ENCODE data around the gene CARNS1.
"Not testable (repeated sequence)": the region's sequence is repeated elsewhere in the genome, so short reads cannot be mapped to it uniquely, and the experiment has no call there.

Gene CARNS1

DNA sequence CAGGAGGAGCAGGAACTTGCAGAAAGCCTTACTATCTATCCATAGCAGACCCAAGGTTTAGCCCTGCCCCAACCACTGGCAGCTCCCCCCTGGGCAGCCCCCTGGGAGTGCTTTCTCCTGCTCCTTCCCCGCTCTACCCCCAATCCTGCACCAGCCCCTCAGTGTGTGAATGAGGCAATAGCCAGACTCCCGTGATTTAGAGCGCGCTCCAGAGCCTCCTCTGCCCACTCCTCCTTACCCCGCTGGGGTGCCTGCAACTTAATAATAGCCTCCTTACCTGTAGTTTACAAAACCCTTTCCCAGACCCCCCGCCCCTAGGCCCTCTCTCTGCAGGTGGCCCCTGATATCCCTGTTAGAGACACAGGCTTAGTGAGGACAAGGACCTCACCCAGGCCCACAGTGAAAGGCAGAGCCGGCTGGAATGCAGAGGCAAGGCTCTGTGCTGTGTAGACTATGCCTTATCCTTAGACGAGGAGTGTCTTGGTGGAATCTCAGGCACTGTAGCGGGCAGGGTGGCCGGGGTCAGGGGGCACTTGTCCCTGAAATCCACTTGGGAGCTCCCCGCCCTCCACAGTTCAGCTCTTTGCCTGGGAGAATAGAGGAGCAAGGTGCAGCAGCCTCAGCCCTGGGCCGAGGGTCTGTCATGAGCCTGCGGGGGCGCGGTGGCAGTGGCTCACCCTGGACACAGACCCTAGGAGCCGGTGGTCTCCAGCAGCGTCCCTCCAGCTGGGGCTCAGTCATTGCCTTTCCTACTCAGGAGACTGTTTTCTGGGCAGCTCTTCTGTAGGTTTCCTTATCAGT lies 4.3 kb upstream of the CARNS1 start:
- DNase-seq: no peak

DNA sequence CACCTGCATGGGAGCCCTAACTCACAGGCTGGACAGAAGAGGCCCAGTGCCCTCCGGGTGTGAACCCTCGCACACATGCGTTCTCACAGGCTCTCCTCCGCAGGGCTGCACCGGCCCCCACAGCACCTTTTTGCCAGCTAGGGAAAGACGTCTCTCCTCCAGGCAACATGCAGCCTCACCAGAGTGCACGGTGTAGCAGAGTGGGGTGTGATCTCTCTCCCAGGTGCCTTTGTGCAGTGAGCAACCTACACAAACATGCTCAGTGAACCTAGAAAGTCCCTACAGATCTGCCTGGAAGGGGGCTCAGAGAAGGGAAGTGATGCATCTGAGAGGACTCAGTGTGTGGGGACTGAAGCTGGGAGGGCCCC lies 3.7 kb upstream of the CARNS1 start:
- DNase-seq: no peak

DNA sequence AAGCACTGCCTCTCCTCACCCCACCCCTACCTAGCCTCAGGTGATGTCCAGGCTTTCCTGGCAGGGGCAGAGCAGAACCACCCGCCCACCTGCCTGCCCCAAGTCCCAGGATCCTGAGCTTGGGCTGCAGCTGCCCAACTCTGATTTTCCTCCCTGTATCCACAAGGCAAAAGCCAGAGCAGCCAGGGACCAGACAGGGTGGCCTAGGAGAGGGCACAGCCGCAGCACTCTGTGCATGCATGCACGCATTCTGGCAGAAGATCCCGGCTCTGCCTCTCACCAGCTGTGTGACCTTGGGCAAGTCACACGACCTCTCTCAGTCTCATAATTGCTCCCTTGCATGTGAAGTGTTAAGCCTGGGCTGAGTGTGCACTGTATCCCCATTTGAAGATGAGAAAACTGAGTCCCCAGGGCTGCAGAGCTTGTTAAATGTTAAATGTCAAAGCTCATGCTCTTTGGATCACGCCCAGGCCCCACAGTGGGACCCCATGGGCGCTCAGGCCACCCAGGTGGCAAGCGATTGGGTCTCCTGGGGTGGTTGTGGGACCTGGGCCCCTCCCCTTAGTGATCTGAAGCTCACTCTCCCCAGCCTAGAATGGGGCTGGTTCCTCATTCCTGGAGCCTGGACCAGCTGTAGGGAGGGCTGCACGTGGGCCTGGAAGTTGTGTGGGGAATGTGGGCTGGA lies 2.8 kb upstream of the CARNS1 start:
- no peak for DNase-seq

DNA sequence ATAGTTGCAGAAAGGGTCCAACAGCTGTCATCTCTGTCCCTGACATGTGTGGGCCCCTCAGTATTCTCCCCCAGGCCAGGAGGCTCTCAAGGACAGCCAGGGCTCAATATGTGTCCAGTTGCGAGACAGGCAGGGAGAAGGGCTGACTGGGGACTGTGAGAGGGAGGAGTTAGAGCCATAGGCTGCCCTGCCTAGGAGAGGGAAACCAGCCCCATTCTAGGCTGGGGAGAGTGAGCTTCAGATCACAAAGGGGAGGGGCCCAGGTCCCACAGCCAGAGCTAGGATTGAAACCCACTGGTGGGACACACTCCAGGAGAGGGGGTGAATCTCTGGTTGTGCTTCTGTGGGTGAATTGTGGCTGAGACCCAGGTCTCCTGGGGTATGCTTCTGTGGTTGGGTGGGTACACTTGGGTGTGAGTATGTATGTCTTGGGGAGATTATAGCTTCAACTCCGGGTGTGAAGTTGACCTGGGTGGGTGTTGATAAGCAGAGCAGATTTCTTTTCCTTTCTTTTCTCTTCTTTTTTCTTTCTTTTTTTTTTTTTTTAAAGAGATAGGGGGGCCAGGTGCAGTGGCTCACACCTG lies 2.1 kb upstream of the CARNS1 start:
- no peak for DNase-seq

DNA sequence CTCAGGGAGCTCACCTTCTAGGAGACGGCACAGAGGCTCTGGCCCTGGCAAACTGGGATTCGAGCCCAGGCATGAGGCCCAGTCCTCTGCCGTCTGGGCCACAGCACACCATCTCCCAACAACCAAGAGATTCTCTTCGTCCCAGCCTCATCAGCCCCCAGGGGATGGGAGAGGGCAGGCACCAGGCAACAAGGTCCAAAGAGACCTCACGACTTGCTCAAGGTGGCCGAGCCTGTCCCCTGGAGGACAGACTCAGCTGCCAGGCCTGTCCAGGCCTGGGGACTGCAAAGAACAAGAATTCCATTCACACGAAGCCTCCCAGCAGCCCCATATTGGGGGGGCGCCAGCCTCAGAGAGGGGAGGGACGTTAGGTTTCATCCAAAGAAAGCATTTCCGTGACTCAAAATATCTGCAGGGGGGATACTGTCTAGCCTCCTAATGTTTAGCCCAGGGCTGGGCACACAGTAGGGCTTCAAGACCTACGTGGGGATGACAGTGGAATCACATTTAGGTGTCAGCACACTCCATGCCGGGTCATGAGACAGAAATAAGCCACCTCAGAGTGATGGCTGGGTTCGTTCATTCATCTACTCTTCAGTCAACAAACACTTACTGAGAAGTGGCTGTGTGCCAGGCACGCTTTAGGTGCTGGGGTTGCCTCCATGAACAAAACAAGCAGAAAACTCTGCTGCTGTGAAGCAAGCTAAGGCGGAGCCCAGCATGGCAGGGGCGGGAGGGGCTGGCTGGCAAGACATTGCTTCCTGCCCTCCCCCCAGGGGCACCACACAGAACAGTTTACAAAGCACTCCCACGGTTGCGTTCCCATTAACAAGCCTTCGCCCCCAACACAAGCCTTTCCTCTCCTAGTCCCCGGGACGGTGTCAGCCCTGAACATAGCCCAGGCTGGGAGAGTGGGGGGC lies 1.2 kb downstream of the CARNS1 start:
- DNase-seq: peak; percentile 91

DNA sequence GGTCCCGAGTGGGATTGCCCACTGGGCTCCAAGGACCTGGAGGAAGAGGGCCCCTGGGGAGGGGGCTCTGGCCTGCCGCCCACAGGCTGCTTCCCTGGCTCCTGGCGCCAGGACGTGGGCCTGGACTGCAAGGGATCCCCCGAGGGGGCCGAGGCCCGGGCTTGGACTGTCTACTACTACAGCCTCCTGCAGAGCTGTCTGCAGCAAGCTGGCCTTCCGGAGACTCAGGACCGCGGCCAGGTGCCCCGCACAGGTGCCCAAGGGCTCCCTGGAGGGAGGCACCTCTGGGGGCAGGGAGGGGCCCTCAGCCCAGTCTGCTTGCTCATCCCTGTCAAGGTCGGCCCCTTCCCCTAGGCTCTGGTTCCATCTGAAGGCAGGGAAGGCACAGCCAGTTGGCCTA lies 1.9 kb downstream of the CARNS1 start:
- DNase-seq: no peak

DNA sequence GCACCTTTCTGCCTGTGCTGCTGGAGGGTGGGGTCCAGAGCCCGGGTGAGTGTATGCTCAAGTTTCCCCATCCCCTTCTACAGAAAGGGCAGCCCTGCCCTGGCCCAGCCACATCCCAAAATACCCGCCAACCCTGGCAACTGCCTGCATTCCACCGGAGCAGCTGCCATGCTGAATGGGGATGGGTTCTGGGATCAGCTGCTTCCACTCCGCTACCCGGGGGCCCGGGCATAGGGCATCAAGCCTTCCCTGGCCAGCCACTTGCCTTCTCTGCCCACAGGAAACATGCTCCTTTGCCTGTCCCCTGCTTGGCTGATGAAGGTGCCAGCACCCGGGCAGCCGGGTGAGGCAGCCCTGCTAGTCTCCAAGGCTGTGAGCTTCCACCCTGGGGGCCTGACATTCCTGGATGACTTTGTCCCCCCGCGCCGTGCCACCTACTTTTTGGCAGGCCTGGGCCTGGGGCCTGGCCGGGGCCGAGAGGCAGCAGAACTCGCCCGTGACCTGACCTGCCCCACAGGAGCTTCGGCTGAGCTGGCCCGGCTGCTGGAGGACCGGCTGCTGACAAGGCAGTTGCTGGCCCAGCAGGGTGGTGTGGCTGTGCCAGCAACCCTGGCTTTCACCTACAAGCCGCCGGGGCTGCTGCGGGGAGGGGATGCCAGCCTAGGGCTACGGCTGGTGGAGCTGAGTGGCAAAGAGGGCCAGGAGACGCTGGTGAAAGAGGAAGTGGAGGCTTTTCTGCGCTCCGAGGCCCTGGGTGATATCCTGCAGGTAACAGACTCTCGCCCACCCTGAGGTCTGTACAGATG lies 3.2 kb downstream of the CARNS1 start:
- no peak for DNase-seq

DNA sequence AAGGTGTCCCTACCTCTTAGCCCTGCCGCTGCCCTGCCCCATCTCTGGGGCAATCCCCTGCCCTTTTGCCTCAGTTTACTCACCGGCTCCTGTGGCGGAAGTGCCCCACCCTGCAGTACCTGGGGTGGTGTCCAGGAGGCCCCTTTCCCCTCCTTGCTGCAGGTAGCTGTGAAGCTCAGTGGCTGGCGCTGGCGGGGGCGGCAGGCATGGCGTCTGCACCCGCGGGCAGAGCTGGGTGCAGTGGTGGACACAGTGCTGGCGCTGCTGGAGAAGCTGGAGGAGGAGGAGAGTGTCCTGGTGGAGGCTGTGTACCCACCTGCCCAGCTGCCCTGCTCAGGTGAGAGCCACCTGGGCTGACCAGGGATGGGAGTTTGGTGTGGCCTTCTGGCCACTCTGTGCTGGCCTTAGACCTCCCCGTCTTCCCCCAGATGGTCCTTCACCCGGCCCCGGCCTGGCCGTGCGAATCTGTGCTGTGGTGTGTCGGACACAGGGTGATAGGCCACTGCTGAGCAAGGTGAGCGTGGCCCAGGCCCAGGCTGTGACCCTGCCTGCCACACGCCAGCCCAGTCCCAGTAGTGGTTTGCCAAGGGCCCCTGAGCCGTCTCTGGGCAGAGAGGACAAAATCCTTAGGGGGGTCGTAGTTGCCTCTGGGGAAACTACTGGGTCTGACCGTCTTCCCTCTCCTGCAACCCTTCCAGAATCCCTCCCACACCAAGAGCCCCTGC lies 4.0 kb downstream of the CARNS1 start:
- no peak for DNase-seq

DNA sequence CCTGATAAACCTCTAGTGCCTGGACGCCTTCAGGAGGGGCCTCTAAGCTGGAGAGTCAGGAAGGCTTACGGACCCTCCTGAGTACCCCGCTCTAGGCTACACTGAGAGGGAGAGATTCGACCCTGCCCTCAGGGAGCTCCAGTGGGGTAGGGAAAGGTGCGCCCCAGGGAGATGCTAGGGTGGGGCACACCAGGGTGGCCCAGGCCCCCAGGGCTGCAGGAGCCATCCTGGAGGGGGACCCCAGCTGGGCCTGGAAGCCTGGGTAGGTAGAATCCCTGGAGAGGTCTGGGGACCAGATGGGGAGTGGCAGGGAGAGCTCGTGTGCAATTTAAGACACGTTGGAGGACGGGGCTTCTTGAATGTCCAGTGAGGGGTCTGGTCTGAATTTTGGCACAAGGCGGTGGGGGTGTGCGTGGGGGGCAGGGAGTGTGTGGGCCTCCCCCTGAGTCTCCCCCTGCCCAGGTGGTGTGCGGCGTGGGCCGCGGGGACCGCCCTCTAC lies 4.7 kb downstream of the CARNS1 start:
- no peak for DNase-seq

DNA sequence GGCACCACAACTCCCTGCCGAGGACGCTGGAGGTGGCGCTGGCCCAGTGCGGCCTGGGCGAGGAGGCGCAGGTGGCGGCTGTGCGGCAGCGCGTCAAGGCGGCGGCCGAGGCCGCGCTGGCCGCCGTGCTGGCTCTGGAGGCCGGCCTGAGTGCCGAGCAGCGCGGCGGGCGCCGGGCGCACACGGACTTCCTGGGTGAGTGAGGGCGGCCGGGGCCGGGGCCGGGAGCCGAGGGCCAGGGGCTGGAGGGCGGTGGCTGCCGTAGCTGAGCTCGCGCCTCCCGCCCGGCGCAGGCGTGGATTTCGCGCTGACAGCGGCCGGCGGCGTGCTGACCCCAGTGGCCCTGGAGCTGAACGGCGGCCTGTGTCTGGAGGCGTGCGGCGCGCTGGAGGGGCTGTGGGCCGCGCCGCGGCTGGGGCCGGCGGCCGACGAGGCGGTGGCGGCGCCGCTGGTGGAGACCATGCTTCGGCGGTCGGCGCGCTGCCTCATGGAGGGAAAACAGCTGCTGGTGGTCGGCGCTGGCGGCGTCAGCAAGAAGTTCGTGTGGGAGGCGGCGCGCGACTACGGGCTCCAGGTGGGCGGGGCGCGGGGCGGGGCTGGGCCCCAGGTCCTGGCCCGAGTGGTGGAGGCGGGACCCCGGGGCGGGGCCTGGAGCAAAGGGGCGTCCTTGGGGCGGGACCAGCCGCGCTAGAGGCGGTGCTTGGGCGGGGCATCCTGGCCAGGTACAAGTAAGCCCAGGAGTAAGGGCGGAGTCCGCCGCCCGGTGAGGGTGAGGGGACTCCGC lies 5.4 kb downstream of the CARNS1 start:
- DNase-seq: peak; percentile 90

DNA sequence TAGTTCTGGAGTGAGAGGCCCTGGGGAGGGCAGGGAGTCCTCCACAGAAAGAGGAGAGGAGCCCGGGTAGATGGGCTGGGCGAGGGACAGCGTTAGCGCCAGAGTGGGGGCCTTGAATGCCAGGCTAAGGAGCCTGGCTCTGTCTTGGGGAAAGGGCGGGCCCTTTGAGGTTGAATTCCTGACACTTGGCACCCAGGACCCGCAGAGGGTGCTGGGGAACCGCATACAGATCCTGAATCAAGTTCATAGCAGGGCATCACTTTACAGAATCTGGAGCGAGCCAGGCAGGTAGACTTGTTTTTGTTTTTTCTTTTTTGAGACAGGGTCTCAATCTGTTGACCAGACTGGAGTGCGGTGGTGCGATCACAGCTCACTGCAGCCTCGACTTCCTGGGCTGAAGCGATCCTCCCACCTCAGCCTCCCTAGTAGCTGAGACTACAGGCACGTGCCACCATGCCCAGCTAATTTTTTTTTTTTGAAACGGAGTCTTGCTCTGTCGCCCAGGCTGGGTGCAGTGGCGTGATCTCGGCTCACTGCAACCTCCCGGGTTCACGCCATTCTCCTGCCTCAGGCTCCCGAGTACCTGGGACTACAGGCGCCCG lies 6.1 kb downstream of the CARNS1 start:
- no peak for DNase-seq

DNA sequence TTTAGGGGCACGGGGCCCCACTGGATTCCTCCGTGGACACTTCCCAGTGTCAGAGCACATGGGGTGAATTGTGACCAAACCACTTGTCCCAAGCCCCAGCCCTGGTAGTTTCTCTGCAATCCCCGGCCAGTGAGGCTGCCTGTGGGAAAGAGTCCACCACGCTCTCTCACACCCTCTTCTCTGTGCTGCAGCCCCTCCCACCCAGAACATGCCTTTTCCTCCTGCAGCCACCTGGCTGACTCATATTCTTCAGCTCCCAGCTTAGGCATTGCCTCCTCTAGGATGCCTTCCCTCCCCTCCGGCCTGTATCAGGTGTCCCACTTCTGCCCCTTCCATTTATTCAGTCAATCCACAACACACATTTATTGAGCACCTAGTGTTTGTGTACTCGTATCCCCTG lies 7.4 kb downstream of the CARNS1 start:
- no peak for DNase-seq

DNA sequence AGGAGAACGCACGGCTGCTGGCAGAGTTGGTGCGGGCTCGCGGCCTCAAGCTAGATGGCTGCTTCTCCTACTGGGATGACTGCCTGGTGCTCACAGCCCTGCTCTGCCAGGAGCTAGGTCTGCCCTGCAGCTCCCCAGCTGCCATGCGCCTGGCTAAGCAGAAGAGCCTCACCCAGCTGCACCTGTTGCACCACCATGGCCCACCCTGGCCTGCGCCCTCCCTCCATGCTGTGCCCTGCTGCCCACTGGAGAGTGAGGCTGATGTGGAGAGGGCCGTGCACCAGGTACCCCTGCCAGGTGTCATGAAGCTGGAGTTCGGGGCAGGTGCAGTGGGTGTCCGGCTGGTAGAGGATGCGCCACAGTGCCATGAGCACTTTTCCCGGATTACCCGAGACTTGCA lies 8.0 kb downstream of the CARNS1 start:
- no peak for DNase-seq

DNA sequence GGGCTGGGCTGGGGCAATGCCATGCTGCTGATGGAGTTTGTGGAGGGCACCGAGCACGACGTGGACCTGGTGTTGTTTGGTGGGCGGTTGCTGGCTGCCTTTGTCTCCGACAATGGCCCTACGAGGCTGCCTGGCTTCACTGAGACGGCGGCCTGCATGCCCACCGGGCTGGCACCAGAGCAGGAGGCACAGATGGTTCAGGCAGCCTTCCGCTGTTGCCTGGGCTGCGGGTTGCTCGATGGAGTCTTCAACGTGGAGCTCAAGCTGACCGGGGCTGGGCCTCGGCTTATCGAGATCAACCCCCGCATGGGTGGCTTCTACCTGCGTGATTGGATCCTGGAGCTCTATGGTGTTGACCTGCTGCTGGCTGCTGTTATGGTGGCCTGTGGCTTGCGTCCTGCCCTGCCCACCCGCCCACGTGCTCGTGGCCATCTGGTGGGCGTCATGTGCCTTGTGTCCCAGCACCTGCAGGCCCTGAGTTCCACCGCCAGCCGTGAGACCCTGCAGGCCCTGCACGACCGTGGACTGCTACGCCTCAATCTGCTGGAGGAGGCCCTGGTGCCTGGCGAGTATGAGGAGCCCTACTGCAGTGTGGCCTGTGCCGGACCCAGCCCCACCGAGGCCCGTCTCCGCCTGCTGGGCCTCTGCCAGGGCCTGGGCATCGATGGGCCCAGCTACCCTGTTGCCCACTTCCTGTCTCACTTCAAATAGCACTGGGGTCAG lies 8.6 kb downstream of the CARNS1 start:
- DNase-seq: no peak

DNA sequence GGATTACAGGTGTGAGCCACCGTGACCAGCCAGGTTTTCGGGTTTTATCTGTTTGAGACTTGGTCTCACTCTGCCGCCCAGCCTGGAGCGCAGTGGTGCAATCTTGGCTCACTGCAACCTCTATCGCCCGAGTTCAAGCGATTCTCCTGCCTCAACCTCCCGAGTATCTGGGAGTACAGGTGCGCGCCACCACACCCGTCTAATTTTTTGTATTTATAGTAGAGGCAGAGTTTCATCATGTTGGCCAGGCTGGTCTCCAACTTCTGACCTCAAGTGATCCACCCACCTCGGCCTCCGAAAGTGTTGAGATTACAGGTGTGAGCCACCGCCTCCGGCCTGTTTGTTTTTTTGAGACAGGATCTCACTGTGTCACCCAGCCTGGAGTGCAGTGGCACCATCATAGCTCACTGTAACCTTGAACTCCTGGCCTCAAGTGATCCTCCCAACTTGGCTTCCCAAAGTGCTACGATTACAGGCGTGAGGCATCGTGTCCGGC lies 11.9 kb downstream of the CARNS1 start:
- DNase-seq: not testable (repeated sequence)

DNA sequence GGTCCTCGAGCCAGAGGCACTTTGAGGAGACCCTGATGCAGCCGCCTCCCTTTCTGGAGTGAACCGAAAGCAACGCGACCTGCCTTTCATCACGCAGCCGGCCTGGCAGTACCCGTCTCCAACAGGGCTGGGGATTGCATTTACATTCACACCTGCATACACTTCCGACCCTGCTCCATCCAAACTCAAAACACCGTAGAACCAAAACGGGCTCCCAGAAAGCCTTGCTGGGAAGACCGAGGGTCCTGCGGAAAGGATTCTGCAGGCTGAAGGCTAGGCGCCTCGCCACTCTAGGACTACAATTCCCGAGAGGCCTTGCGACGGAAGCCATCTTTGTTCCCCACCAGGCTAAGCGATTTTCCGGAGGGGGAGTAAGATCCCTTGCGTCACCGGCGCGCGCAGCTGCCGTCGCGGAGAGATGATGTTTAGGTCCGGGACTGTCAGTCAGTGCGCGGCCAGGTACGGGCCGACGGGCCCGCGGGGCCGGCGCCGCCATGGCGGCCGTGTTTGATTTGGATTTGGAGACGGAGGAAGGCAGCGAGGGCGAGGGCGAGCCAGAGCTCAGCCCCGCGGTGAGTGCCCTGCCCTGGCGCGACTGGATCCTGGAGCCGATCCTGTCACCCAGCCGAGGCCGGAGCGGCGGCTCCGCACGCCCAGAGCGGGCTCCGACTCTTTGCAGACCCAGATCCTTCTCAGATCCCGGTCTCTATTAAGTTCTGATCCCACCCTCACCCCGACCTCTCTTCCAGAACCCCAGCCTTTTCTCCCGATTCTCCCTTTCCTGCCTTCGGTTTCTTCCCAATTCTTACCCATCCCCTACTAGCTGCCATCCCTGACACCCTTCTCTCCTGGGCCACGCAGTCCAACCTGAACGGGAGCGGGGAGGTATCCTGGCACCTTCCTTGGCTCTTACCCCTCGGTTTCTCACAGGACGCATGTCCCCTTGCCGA lies 12.8 kb downstream of the CARNS1 start, which contains the start of gene RPS6KB2:
Gene RPS6KB2, plus strand, starts transcription at position 443 of the 950 bp plus-strand sequence. Its CDS starts 52 bp downstream, at position 495.
- peak; percentile 98 for DNase-seq

DNA sequence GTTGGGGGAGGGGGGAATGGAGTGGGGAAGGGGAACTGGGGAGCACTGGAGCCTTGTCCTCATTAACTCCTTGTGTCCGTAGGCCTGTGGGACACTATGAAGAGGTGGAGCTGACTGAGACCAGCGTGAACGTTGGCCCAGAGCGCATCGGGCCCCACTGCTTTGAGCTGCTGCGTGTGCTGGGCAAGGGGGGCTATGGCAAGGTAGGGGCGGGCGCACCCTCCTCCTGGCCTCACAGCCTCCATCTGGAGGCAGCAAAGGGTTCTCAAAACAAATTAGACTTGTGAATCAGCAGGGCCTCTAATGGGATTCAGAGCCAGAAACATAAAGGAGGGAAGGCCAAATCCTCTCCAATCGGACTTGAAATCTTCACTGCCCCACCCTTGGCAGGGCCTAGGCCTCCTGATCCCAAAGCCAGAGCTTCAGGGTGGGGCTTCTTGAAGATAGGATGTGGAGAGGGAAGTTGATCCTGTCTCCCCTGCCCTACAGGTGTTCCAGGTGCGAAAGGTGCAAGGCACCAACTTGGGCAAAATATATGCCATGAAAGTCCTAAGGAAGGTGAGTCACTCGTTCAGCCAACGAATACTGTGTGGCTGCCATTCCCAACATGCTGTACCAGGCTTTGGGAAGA lies 13.7 kb downstream of the CARNS1 start:
- no peak for DNase-seq

Data from NCI-H774 (cell line).